Stimulated activated CD8-positive, alpha-beta memory T cell treated with anti-CD3 and anti-CD28 coated beads, Interleukin-12 subunit alpha, Interleukin-12 subunit beta, amount 100 ng/mL, for 1 hour (primary cell): ENCODE data around the gene RASAL2.
"Not testable (repeated sequence)": the region's sequence is repeated elsewhere in the genome, so short reads cannot be mapped to it uniquely, and the experiment has no call there.

ENCODE experiments used
- DNase-seq: peaks from one replicate; pipeline ENCODE4 v3.0.0-alpha.2; 2020; ENCODE audit warnings: low read depth

RASAL2 gene

DNA sequence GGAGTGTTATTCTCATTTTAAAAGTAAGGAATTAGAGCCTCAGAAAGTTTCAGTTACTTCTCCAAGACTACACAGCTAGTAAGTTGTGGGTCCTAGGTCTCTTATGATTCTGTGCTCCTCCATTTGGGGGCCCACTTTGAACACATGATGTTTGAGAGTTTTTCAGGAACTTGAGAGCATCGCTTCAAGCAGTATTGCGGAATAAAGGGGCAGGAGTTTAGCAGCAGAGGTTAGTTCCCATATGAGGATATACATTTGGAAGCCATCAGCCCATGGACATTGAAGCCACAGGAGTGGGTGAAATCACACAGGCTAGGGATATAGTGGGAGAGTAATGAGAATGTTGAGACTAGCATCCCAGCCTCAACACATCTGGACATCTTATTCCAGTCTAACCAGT lies 143.2 kb downstream of the RASAL2 start:
- DNase-seq = no peak

DNA sequence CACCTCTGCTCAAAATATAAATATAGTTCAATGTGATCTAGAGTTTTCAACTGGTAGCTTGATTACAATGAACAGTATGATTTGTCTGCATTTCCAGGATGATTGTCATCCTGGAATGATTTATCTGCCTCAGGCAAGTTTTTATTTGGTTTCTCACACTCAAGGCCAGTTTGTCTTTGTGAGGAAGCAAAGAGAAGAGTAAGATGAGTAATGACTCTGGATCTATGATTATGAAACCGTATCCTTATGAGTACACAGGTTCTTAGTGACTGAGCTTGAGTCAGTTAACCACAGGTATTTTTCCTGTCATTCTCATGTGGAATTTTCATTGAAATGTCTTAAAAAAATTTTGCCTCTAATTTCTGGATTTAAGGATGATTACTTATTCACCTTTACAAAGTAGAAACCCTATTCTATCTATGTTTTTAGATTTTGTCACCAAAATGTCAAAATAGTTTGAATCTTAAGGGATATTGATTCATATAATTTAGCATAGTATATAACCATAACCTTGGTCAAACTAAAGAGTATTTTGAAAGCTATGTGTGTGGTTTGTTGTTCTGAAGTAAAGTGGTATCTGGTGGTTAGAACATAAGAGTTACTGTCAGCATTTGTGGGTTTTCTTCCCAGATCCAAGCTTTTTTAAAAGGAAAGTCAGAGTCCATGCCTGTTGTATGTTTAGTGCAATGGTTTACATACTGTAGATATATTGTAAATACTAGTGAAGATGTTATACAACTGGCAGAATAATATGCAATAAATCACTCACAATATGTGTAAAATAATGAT lies 145.0 kb downstream of the RASAL2 start:
- DNase-seq = no peak

DNA sequence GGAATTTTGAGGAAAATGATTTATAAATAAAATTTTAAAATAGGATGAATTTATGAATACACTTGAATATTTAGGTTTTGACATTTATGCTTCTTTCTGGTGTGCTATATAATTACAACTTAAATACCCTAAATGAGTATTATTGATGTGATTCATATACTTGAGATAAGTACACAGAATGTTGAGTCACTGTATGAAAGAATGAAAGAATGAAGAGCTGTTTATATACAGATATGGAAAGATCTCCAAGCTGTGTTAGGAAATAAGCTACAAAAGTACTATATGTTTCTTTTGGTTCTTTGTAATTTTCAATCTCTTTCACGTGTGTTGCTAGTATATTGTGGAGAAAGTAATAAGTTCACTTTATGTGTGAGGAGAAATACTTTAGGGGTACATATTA lies 147.2 kb downstream of the RASAL2 start:
- no peak for DNase-seq

DNA sequence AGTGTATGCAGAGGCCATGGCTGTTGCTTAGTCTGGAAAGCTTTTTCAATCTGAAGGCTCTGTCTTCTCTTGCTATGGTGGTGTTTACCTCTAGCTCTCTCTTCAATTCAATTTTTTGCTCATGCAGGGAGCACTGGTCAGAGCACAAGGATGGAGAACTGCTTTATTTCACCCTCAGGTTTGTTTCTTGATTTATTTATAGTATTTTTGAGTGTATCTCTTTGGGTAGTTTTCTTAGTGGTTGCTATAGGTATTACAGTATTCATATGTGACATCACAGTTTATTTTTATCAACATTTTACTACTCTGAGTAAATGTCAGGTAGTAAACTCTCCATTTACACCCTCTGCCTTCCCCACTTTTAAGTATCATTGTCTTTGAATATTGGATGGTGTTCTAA lies 147.9 kb downstream of the RASAL2 start:
- no peak for DNase-seq

DNA sequence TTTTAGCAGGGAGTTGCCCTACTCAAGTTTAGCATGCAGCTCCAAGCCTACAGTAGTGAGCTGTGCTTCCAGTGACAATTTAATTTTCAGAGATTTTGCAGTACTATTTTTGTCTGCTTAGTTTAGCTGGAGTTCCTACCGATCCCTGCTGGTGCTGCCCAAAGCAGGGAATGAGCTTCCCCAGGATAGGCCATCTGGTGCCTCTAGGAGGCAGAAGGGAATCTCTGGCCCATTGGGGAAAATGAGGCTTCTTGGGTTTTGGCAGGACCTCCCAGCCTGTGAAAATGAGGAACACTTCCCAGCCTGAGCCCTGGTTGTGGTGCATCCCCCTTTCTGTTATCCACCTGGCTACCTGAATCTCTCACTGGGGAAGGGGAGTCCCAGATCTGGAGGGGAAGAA lies 149.2 kb downstream of the RASAL2 start:
- DNase-seq = no peak

DNA sequence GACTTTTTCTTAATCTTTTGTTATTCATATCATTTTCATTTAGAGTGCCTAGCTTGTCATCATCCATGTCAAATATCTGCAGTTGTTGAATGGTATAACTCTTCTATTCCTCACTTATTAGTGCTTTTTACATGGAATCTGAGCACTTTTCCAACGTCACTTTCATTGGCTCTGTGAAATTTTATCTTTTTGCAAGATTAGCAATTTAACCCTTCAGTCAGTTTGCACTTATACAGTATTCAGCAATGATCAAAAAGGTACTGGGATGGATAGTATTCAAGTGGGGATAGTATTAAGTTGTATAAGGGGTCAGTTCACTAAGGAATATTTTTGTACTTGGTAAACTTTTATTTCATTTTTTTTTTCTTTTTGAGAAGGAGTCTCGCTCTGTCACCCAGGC lies 150.0 kb downstream of the RASAL2 start:
- no peak for DNase-seq

DNA sequence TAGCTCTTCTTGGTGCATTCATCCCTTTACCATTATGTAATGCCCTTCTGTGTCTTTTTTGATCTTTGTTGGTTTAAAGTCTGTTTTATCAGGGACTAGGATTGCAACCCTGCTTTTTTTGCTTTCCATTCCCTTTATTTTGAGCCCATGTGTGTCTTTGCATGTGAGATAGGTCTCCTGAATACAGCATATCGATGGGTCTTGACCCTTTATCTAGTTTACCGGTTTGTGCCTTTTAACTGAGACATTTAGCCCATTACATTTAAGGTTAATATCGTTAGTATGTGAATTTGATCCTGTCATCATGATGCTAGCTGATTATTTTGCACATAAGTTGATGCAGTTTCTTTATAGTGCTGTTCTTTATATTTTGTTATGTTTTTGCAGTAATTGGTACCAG lies 154.4 kb downstream of the RASAL2 start:
- not testable (repeated sequence) for DNase-seq

DNA sequence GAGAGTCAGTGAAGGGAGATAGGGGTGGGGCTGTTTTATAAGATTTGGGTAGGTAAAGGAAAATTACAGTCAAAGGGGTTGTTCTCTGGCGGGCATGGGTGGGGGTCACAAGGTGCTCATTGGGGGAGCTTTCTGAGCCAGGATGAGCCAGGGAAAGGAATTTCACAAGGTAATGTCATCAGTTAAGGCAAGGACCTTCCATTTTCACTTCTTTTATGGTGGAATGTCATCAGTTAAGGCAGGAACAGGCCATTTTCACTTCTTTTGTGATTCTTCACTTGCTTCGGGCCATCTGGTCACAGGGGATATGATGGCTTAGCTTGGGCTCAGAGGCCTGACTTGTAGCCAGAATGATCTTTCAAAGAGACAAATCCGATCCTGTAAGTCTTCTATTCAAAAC lies 159.7 kb downstream of the RASAL2 start:
- DNase-seq = not testable (repeated sequence)

DNA sequence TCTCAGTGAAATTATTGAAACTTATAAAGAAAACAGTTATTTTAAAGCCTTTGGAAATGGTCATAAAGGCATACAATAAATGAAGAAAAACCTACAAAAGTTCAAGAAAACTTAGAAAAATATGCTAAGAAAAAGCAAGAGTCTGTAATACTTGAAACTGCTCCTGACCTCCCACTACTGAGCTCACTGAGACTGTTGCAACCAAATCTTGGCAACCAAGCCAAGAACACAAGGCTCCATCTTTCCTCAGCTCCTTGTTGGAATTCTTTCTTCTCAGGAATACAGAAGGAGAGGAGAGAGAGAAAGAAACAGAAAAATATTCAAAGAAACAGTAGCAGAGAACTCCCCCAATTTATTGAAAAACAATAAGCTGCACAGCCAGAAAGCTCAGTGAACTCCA lies 160.5 kb downstream of the RASAL2 start:
- no peak for DNase-seq

DNA sequence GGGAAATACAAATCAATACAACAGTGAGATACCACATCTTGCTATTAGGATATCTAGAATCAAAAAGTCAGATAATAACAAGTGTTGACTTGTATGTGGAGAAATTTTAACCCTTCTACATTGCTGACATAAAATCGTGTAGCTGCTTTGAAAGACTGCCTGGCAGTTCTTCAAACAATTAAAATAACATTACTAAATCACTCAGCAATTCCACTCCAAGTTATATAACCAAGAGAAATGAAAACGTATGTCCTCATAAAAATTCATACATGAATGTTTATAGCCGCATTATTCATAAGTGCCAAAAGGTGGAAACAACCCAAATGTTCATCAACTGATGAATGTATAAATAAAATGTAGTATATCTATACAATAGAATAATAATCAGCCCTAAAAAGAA lies 164.6 kb downstream of the RASAL2 start:
- DNase-seq = no peak

DNA sequence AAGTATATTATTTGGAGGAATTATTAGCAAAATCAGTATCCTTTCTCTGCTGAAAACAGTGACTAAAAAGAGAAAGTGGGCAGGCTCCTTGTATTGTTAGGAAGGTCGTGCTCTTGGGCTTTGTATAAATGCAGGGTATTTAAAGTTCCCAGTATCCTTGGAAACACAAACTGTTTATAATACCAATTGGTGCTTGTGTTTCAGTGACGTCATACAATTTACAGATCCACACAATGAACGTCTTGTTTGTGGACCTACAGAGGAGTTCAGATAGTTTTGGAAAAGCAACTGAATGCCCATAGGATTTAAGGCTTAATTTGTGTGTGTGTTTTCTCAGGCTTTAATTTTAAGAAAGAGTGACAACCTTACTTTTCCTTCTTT lies 168.2 kb downstream of the RASAL2 start:
- no peak for DNase-seq

DNA sequence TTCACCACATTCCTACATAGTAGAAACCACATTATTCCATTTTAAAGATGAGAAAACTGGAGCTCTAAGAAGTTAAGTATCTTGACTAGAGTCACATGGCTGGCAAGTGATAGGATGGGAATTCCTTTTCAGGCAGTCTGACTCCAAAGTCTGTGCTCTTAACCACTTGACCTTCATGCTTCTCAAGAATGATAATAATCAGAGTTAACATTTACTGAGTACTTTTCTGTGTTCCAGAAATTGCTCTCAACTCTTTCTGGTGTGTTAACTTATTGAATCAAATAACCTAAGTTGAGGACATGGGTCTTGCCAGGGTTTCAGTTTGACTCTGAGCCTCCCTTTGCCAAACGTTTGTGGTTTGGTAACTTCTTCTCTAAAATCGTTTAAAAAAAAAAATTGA lies 169.4 kb downstream of the RASAL2 start:
- no peak for DNase-seq

DNA sequence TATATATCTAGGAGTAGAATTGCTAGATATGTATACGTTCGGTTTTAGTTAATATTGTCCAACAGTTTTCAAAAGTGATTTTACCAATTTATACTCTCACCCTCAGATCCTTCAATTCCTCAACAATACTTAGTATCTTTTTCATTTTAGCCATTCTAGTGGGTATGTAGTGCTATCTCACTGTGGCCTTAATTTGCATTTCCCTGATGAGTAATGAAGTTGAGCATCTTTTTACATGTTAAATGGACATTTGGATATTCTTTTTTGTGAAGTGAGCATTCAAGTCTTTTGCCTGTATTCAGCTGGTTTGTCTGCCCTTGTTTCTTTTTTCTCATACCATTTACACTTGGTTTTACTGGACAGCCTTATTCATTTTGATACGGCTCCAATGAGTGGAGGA lies 172.2 kb downstream of the RASAL2 start:
- no peak for DNase-seq

DNA sequence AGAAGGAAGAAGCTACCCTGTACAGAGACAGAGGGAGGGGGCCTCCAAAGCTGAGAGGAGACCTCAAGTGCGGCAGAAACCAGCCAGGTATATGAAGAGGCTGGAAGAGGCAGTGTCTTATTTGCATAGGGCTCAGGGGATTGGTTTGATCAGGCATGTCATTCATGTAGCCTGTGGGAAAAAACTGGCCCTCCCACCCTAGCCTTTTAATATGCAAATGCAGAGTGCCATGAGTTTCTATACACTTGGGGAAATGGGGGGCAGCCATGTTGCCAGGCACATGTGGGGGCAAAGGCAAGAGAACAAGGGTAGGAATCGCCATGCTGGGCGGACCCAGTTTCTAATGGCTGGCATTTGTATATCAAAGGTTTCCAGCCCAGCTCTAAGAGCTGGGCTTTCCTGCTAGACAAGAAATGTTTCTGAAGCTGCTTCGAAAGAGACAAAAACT lies 172.7 kb downstream of the RASAL2 start:
- DNase-seq = no peak

DNA sequence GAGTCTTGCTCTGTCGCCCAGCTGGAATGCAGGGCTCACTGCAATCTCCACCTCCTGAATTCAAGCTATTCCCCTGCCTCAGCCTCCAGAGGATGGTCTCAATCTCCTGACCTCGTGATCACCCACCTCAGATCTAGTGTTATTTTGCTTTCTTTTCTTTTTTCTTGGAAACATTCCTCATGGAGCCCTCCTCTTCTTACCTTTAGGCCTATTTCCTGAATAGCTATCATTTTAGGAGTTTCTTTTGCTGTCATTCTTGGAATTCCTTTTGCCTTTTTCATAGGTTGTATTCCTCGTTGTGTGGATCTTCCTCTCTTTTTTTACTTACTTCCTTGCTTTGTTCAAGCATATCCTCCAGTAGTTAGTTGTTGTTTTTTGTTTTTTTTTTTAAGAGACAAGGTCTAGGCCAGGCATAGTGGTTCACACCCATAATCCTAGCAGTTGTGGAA lies 173.8 kb downstream of the RASAL2 start:
- no peak for DNase-seq

DNA sequence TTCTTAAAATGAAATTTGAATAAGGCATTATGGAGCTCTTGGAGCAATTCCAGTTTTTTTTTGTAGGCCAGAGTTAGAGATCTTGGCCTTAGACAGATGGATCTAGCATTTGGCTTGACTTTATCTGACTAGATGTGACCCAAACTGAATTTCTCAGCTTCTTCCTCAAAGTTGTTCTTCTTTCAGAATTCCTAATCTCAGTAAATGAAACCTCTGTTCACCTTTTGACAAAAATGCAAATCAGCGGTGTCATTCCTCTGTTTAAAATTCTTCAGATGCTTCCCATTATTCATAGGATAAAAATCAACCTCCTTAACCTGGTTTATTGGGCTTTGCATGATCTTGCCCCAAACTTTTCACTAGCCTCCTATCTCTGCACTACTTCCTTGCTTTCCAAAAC lies 177.6 kb downstream of the RASAL2 start:
- no peak for DNase-seq

DNA sequence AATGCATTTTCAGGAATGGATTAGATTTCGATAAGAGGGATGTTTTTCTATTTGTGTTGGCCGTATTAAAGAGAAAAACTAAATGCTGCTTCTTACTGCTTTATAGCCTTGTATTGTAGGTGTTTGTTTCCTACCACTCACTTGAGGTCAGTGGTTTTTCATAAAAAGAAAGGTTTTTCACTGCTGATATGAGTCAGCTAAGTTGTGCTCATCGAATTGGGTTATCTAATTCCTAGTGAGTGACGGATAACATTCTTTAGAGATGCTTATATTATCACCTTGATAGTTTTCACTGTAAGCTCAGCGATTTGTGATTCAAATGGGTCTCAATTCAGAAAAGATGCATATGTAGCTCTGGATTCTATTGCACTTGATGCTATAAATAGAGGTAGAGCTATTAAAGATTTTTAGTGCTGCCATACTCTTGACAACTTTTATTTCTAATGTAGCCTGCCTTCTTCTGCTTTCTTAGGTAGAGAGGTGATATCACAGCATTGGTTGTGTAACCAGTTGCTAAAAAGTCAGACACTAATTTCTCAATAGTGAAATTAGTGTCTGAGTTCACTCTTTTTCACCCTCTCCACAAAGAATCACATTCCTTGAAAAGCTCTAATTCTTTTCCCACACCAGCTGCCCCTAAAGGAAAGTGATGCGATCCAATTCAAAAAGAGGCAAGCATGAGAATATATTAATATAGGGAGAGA lies 180.0 kb downstream of the RASAL2 start:
- no peak for DNase-seq

DNA sequence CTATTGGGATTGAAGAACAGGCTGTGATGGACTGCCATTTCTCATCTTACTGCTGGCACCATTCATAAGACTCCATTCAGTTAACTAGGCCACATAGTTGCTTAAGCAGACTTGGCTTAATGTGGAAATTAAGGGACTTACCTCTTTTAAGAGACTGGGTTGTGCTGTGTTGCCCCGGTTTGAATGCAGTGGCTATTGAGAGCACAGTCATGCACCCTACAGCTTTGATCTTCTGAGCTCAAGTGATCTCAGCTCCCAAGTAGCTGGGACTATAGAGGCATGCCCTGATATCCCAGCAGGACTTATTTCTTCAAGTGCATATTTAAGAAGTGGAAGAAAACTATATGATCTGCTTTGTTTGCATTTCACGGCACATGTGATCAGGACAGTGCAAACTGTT lies 181.1 kb downstream of the RASAL2 start:
- no peak for DNase-seq

DNA sequence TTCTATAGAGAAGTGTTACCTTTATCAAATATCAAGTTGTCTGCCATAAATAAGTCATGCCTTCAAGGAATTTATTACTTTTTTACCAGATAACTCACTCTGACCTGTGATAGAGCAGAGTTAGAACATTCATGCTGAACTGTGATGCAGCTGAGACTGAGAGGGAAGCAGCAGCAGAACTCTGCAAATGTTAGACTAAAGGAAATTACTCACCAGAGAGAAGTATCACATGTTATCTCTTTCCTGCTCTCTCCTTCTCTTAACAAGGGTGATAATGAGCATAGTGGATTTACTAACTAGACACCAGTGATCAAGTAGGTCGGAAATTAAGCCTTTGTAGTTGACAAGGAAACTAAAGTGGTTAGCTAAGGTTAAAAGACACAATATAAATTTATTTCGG lies 181.6 kb downstream of the RASAL2 start:
- DNase-seq = no peak

DNA sequence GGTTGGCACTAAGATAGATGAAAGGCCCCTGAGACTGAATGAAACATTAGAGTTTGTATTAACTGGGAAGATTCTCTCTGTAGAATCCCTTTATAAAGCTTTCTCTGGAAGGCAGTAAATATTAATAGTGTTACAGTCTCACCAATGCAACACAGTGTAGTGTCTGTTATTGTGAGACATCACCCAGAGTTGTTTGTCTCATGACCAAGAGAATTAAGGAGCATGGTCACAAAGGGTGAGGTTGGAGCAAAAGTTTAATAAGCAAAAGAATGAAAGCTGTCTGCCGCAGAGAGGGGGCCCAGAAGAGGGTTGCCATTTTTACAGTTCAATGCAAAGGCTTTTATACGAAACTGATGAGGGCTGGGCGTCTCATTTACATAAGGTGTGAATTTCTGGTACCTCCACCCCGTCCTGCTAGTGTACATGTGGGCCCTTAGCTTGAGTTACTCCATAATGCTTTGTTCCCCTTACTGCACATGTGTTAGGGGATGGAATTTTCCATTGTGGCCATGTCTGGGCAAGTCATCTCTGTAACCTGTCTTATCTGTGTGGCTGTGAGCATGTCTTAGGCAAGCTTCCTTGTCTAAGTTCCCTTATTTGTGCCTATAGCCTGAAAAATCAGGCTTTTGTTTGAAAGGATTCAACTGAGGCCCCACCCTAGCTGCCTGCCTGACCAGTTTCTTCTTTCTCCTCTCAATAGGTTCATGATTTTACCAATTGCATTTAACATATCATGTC lies 184.1 kb downstream of the RASAL2 start:
- DNase-seq = no peak

DNA sequence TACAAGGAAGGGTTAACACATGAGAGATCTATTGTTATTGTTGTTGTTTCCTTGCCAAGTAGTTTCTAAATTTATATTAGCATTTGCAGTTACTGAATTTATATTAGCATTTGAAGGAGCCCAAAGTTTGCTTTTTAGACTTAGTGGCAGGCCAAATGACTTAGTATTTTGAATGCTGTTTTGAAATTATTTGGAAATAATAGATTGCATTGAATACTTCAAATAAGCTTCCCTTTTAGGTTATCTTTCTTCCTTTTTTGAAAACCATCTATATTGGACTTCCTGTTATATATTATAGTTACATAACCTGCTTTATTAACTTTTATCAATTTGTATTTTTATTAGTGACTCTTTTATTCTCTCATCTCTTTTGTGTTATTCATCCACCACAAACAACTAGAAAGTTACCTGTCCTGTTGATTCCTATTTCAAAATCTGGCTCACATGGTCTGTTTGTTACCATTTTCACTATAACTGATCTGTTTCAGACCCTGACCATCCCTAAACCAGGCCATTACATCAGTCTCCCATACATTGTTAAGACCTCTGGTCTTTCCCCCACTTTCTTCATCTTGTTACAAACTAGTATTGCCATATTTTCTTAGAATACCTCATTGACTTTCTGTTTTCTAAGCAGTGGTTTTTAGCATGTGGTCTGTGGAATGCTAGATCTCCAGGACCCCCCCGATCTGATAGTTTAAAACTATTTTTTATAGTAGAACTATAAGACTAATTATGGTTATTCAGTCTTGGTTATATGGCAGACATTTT lies 185.2 kb downstream of the RASAL2 start:
- DNase-seq = no peak

DNA sequence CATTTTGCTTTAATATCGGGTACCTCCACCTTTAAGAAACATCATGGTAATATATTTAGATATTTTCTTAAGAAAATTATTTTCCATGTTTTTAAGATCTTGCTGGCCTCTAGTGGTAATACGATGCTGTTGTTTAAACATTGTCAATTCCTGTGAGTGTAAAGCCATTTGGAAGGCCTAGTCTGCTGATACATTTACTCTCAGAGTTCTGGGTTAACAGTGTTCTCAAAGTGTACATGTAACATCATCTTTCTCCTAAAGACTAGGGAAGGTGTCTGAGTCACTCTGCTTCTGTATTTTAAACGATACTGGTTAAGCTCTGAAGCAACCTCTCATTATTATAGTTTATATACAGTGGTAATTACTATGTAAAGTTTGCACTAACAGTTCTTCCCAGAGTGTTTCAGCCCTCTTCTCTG lies 189.1 kb downstream of the RASAL2 start:
- DNase-seq = no peak
